DOHH2 (cell line): Measurements from ENCODE around the gene NTPCR.

ENCODE experiments used
- H3F3A ChIP-seq: fragments of 200-600 bp; sonication (generic), shearing (Covaris generic); 2 replicates; pipeline ENCODE4 v1.6.0; 2016; ENCODE audit warnings: antibody characterized with exemption, mild to moderate bottlenecking; ENCODE audit not compliant: control insufficient read depth, insufficient read depth
- H3K27ac ChIP-seq: fragments of 200-600 bp; sonication (generic); 2 replicates; pipeline ENCODE4 v1.5.1; 2014; ENCODE audit warnings: low read depth, mild to moderate bottlenecking, low read length, moderate library complexity
- H3K27me3 ChIP-seq: fragments of 200-600 bp; sonication (generic); 2 replicates; pipeline ENCODE4 v1.6.1; 2014; ENCODE audit warnings: mild to moderate bottlenecking, low read length, mixed read lengths; ENCODE audit not compliant: control insufficient read depth
- H3K36me3 ChIP-seq: fragments of 200-600 bp; sonication (generic); 2 replicates; pipeline ENCODE4 v1.6.1; 2014; ENCODE audit warnings: mild to moderate bottlenecking, low read length, moderate library complexity, mixed read lengths; ENCODE audit not compliant: control insufficient read depth
- H3K4me1 ChIP-seq: fragments of 200-600 bp; sonication (generic); 2 replicates; pipeline ENCODE4 v1.6.1; 2014; ENCODE audit warnings: mild to moderate bottlenecking, low read length, mixed read lengths; ENCODE audit not compliant: control insufficient read depth
- H3K4me2 ChIP-seq: fragments of 200-600 bp; sonication (generic); 2 replicates; pipeline ENCODE4 v1.6.0; 2014; ENCODE audit warnings: mild to moderate bottlenecking, low read length, moderate library complexity
- H3K4me3 ChIP-seq: fragments of 200-600 bp; sonication (generic); 2 replicates; pipeline ENCODE4 v1.5.1; 2014; ENCODE audit warnings: mild to moderate bottlenecking, low read length, mixed read lengths
- H3K79me2 ChIP-seq: fragments of 200-600 bp; sonication (generic); 2 replicates; pipeline ENCODE4 v1.6.1; 2014; ENCODE audit warnings: mild to moderate bottlenecking, low read length, mixed read lengths; ENCODE audit not compliant: control insufficient read depth
- H3K9me2 ChIP-seq: fragments of 200-600 bp; sonication (generic); replicated peaks from 2 replicates; pipeline ENCODE4 v1.6.1; 2014; ENCODE audit warnings: mild to moderate bottlenecking, low read length, mixed read lengths; ENCODE audit not compliant: control insufficient read depth
- H3K9me3 ChIP-seq: fragments of 200-600 bp; sonication (generic); 2 replicates; pipeline ENCODE4 v1.6.1; 2014; ENCODE audit warnings: antibody characterized with exemption, low read length, mixed read lengths; ENCODE audit not compliant: control insufficient read depth, insufficient read depth
- H4K20me1 ChIP-seq: fragments of 200-600 bp; sonication (generic); 2 replicates; pipeline ENCODE4 v1.6.0; 2014; ENCODE audit warnings: low read depth, mild to moderate bottlenecking, antibody characterized with exemption, low read length, moderate library complexity; ENCODE audit not compliant: control insufficient read depth, insufficient read depth
- EZH2phosphoT487 ChIP-seq: fragments of 200-600 bp; sonication (generic); IDR thresholded peaks from 2 replicates; pipeline ENCODE4 v1.6.1; 2017; ENCODE audit warnings: borderline replicate concordance, mild to moderate bottlenecking, antibody characterized with exemption, low read length, moderate library complexity, mixed read lengths
- TF ChIP-seq, protein P1 (sequence below): fragments of 200-600 bp; sonication (generic); IDR thresholded peaks from one replicate; pipeline ENCODE4 v1.5.1; 2014; ENCODE audit warnings: antibody characterized with exemption, mild to moderate bottlenecking, low read depth, low read length; ENCODE audit not compliant: poor library complexity, severe bottlenecking

Gene NTPCR, protein sequence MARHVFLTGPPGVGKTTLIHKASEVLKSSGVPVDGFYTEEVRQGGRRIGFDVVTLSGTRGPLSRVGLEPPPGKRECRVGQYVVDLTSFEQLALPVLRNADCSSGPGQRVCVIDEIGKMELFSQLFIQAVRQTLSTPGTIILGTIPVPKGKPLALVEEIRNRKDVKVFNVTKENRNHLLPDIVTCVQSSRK

GRCh38 chr1:232950197-232951176, at the start of gene NTPCR:
NTPCR (plus strand) TSS chr1:232950611; CDS start chr1:232950711, 100 bp downstream.
- Histone ChIP-seq H3K4me3 (peak within 1 kb of the TSS; percentile 84), H3K27ac (peak within 1 kb of the TSS; percentile 29), H3K36me3 (no peaks in the 10 kb centered on the region; the same call in 1 of the 2 replicates), H3K79me2 (peaks cover 51% of the 10 kb centered on the region), H3K9me2 (no peaks in the 10 kb centered on the region; the same call in 1 of the 2 replicates), H3K9me3 (no peaks in the 10 kb centered on the region), H3K27me3 (no peaks in the 10 kb centered on the region), H3K4me1 (peaks cover 35% of the 10 kb centered on the region), H3F3A (no peaks in the 10 kb centered on the region), H3K4me2 (peak within 1 kb of the TSS; percentile 90), H4K20me1 (no peaks in the 10 kb centered on the region; the same call in 1 of the 2 replicates)
- TF ChIP-seq, protein P1, sequence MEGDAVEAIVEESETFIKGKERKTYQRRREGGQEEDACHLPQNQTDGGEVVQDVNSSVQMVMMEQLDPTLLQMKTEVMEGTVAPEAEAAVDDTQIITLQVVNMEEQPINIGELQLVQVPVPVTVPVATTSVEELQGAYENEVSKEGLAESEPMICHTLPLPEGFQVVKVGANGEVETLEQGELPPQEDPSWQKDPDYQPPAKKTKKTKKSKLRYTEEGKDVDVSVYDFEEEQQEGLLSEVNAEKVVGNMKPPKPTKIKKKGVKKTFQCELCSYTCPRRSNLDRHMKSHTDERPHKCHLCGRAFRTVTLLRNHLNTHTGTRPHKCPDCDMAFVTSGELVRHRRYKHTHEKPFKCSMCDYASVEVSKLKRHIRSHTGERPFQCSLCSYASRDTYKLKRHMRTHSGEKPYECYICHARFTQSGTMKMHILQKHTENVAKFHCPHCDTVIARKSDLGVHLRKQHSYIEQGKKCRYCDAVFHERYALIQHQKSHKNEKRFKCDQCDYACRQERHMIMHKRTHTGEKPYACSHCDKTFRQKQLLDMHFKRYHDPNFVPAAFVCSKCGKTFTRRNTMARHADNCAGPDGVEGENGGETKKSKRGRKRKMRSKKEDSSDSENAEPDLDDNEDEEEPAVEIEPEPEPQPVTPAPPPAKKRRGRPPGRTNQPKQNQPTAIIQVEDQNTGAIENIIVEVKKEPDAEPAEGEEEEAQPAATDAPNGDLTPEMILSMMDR = no peak
- no peak for TF ChIP-seq EZH2phosphoT487

DNA sequence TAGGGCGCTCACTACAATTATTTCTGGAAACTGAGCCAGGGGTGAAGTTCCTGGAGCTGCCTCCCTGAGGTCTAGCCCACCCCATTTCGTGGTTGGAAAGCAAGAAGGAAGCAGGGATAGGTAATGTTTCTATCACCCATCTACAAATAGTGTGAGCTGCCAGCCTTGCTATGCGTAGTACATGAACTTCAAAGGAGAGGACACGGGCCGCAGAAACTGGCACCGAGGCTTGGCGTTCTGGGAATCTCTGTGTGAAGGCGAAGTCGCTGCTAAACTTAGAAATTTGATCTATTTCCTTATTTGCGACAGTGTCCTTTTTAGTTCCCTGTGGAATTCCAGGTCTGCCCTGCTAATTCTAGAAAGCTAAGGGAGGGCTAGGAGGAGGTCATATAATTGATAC, 49.6 kb upstream of the NTPCR start:
- no peak overlapping the region for H3K27ac ChIP-seq
- H3K4me3 ChIP-seq = no peak overlapping the region
- no peaks in the 10 kb centered on the region for H3K9me3 ChIP-seq
- H3K4me2 ChIP-seq = no peak overlapping the region
- H3K27me3 ChIP-seq = no peaks in the 10 kb centered on the region
- H3K9me2 ChIP-seq = no peaks in the 10 kb centered on the region
- H3K36me3 ChIP-seq = no peaks in the 10 kb centered on the region
- TF ChIP-seq EZH2phosphoT487 = no peak
- TF ChIP-seq, protein P1 = no peak
- H3F3A ChIP-seq = no peaks in the 10 kb centered on the region
- no peaks in the 10 kb centered on the region for H3K4me1 ChIP-seq
- no peaks in the 10 kb centered on the region for H4K20me1 ChIP-seq
- no peaks in the 10 kb centered on the region for H3K79me2 ChIP-seq

DNA sequence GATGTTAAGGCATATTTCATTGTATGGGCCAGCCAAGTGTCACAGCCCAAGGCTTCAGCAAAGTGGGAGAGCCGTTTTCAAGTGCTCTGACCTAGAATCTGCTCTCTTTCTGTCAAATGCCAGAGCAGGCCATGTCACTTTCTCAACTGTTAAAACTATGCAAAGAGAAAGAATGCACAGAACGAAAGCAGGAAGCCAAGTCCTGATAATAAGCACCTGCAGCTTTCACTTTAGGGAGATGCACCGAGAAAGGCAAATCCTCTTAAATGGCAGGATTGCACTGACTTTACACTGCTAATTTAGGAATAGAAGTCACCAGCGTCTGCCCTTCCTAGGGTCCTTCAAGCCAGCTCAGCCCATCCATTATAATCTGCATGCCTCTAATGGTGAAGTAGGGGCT, 49.2 kb upstream of the NTPCR start:
- Histone ChIP-seq H3K79me2 (no peaks in the 10 kb centered on the region), H3K4me2 (no peak overlapping the region)

More for the DNA sequence above, 49.2 kb upstream of the NTPCR start:
- H3K4me1 ChIP-seq = no peaks in the 10 kb centered on the region
- H3K27ac ChIP-seq = no peak overlapping the region
- H3F3A ChIP-seq = no peaks in the 10 kb centered on the region
- no peaks in the 10 kb centered on the region for H3K9me3 ChIP-seq
- H3K27me3 ChIP-seq = no peaks in the 10 kb centered on the region
- H3K36me3 ChIP-seq = no peaks in the 10 kb centered on the region
- no peak overlapping the region for H3K4me3 ChIP-seq
- TF ChIP-seq, protein P1 = no peak
- no peak for TF ChIP-seq EZH2phosphoT487
- H4K20me1 ChIP-seq = no peaks in the 10 kb centered on the region
- H3K9me2 ChIP-seq = no peaks in the 10 kb centered on the region
